Astrocyte (in vitro differentiated cells and primary cell): ENCODE results near the gene HIBADH. TPM values are rescaled to one million over a fixed set of nuclear protein-coding genes. Genes with fewer than 3 reads are reported as not detected.

Experiments
- DNase-seq: peaks from one replicate; pipeline ENCODE4 v3.0.0-alpha.2; 2010; ENCODE audit warnings: low read depth
- FAIRE-seq: peaks from 2 replicates; lab custom pipeline; 2011; peaks lifted over from hg19 to GRCh38; lab: Jason Lieb, UNC
- H2AFZ ChIP-seq: 2 replicates; pipeline ENCODE4 v1.6.0; 2012; ENCODE audit warnings: low read depth, low read length, inconsistent platforms
- H3K27ac ChIP-seq: 2 replicates; pipeline ENCODE4 v1.5.1; 2011; ENCODE audit warnings: low read depth, low read length, inconsistent platforms
- H3K27me3 ChIP-seq: 2 replicates; pipeline ENCODE4 v1.6.0; 2011; ENCODE audit warnings: low read length, inconsistent platforms; ENCODE audit not compliant: insufficient read depth
- H3K36me3 ChIP-seq: 2 replicates; pipeline ENCODE4 v1.5.1; 2011; ENCODE audit warnings: low read length, inconsistent platforms; ENCODE audit not compliant: insufficient read depth
- H3K4me1 ChIP-seq: 2 replicates; pipeline ENCODE4 v1.5.1; 2011; ENCODE audit warnings: low read length, inconsistent platforms; ENCODE audit not compliant: insufficient read depth
- H3K4me2 ChIP-seq: 2 replicates; pipeline ENCODE4 v1.6.0; 2012; ENCODE audit warnings: low read length, inconsistent platforms
- H3K4me3 ChIP-seq: 2 replicates; pipeline ENCODE4 v1.5.1; 2011; ENCODE audit warnings: low read depth, mild to moderate bottlenecking, low read length, inconsistent platforms; ENCODE audit not compliant: insufficient read depth
- H3K79me2 ChIP-seq: 2 replicates; pipeline ENCODE4 v1.6.0; 2012; ENCODE audit warnings: mild to moderate bottlenecking, low read length, inconsistent platforms; ENCODE audit not compliant: insufficient read depth
- H3K9ac ChIP-seq: 2 replicates; pipeline ENCODE4 v1.6.0; 2012; ENCODE audit warnings: mild to moderate bottlenecking, low read length, inconsistent platforms
- H3K9me3 ChIP-seq: 2 replicates; pipeline ENCODE4 v1.5.1; 2012; ENCODE audit warnings: low read depth, mild to moderate bottlenecking, low read length, inconsistent platforms; ENCODE audit not compliant: insufficient read depth
- H4K20me1 ChIP-seq: 2 replicates; pipeline ENCODE4 v1.6.0; 2012; ENCODE audit warnings: low read length, inconsistent platforms; ENCODE audit not compliant: insufficient read depth
- H3K27ac Mint-ChIP-seq: one replicate; pipeline ENCODE4 v1.8.0; 2021; ENCODE audit warnings: mild to moderate bottlenecking, mixed read lengths; ENCODE audit not compliant: unreplicated experiment
- H3K27me3 Mint-ChIP-seq: one replicate; pipeline ENCODE4 v1.8.0; 2021; ENCODE audit warnings: low read depth, mixed read lengths; ENCODE audit not compliant: unreplicated experiment
- H3K36me3 Mint-ChIP-seq: one replicate; pipeline ENCODE4 v1.8.0; 2021; ENCODE audit warnings: low read depth, mixed read lengths; ENCODE audit not compliant: unreplicated experiment
- H3K4me1 Mint-ChIP-seq: one replicate; pipeline ENCODE4 v1.8.0; 2021; ENCODE audit warnings: low read depth, mixed read lengths; ENCODE audit not compliant: unreplicated experiment
- H3K4me3 Mint-ChIP-seq: one replicate; pipeline ENCODE4 v1.8.0; 2021; ENCODE audit warnings: mild to moderate bottlenecking, moderate library complexity, mixed read lengths; ENCODE audit not compliant: unreplicated experiment
- H3K9me3 Mint-ChIP-seq: one replicate; pipeline ENCODE4 v1.8.0; 2021; ENCODE audit warnings: mild to moderate bottlenecking, mixed read lengths; ENCODE audit not compliant: unreplicated experiment
- EZH2 ChIP-seq: IDR thresholded peaks from 2 replicates; pipeline ENCODE4 v1.6.1; 2012; ENCODE audit warnings: mild to moderate bottlenecking, low read length, inconsistent platforms; ENCODE audit not compliant: insufficient read depth
- total RNA-seq: library from RNA; stranded (reverse); gene quantifications from 2 replicates; pipeline ENCODE4 v1.2.1, GENCODE V29; 2021
- TF ChIP-seq, protein P1 (sequence below): IDR thresholded peaks from 2 replicates; pipeline ENCODE4 v1.5.1; 2011; ENCODE audit warnings: low read depth, mild to moderate bottlenecking, inconsistent platforms, low read length, moderate library complexity; ENCODE audit not compliant: insufficient read depth

HIBADH gene
- total RNA-seq, 1 donor from 2014 or later = 21.9 TPM

DNA sequence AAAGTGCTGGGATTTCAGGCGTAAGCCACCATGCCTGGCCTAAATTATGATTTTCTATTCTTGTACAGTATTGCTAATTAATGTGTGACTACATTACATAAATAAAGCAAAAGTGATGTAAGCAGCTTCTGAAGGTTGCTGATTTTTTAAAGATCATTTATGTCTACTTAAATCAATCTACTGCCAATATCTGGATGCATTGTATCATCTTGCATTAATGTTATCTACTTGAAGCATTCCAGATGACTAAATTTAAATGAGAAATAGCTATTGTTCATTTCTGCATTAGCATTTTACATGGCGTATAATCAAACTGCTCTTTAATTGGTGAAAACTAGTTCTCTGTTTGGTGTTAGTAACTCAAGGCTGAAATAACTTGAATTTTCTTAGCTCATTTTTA is 37.1 kb upstream of the HIBADH start:
- Mint-ChIP-seq H3K4me1 (peaks cover 2% of the 10 kb centered on the region), H3K36me3 (no peaks in the 10 kb centered on the region), H3K27ac (no peak overlapping the region), H3K27me3 (no peaks in the 10 kb centered on the region), H3K9me3 (no peaks in the 10 kb centered on the region), H3K4me3 (no peak overlapping the region)
- Histone ChIP-seq H3K36me3 (no peaks in the 10 kb centered on the region), H3K9ac (no peak overlapping the region), H3K27ac (no peak overlapping the region), H4K20me1 (no peaks in the 10 kb centered on the region), H2AFZ (no peak overlapping the region), H3K79me2 (no peaks in the 10 kb centered on the region), H3K9me3 (no peaks in the 10 kb centered on the region), H3K4me3 (no peak overlapping the region), H3K4me2 (no peak overlapping the region), H3K27me3 (no peaks in the 10 kb centered on the region), H3K4me1 (no peaks in the 10 kb centered on the region)
- FAIRE-seq = no peak
- no peak for DNase-seq
- TF ChIP-seq EZH2 = no peak
- TF ChIP-seq, protein P1, sequence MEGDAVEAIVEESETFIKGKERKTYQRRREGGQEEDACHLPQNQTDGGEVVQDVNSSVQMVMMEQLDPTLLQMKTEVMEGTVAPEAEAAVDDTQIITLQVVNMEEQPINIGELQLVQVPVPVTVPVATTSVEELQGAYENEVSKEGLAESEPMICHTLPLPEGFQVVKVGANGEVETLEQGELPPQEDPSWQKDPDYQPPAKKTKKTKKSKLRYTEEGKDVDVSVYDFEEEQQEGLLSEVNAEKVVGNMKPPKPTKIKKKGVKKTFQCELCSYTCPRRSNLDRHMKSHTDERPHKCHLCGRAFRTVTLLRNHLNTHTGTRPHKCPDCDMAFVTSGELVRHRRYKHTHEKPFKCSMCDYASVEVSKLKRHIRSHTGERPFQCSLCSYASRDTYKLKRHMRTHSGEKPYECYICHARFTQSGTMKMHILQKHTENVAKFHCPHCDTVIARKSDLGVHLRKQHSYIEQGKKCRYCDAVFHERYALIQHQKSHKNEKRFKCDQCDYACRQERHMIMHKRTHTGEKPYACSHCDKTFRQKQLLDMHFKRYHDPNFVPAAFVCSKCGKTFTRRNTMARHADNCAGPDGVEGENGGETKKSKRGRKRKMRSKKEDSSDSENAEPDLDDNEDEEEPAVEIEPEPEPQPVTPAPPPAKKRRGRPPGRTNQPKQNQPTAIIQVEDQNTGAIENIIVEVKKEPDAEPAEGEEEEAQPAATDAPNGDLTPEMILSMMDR = no peak

DNA sequence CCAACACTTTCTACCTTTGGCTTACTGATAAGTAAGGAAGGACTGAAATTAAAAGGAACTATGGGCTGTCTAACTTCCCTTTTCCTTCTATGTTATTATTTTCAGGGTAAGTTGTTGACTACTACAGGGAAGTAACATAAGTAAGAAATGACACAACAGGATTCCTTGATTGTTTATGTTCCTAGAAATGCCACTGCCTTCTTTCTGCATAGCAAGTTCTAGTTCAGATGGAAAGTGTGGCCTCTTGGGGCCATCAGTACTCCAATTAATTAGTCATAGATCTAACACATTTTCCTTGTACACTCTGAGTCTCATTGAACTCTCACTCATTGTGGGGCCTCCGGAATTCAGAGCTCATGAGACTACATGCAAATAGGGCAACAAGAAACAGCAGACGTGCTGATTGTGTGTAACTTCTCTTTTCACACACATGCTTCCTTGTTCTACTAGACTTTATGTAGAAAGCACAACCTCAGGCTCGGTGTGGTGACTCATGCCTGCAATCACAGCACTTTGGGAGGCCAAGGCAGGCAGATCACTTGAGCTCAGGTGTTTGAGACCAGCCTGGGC is 35.3 kb upstream of the HIBADH start:
- H3K4me3 ChIP-seq = no peak overlapping the region
- H2AFZ ChIP-seq = no peak overlapping the region
- no peaks in the 10 kb centered on the region for H3K79me2 ChIP-seq
- no peaks in the 10 kb centered on the region for H4K20me1 ChIP-seq
- no peak overlapping the region for H3K4me2 ChIP-seq
- H3K36me3 ChIP-seq = no peaks in the 10 kb centered on the region
- H3K27me3 ChIP-seq = no peaks in the 10 kb centered on the region
- no peak overlapping the region for H3K9ac ChIP-seq
- DNase-seq (no peak), FAIRE-seq (no peak)
- Mint-ChIP-seq H3K27me3 (no peaks in the 10 kb centered on the region), H3K36me3 (no peaks in the 10 kb centered on the region), H3K9me3 (no peaks in the 10 kb centered on the region), H3K4me3 (no peak overlapping the region), H3K4me1 (peaks cover 2% of the 10 kb centered on the region), H3K27ac (no peak overlapping the region)
- H3K4me1 ChIP-seq = no peaks in the 10 kb centered on the region
- H3K27ac ChIP-seq = no peak overlapping the region
- no peaks in the 10 kb centered on the region for H3K9me3 ChIP-seq
- TF ChIP-seq EZH2 = no peak
- TF ChIP-seq, protein P1 = no peak

DNA sequence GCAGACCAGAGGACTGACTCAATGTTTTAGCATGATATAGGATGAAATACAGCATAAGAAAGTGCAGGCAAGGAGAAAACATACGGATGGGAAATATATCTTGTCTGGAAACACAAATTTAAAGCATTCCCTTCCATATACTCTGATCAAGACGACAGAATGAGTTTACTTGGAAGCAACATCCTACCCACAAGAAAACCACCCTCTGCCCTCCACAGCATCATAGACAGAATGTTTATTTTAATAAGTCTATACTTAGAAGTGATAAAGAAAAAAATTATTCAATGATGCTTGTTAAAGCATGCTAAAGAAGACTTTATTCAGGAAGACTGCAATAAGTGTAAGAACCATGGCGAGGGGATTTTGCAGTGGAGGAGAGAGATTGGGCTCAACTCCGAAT is 32.4 kb upstream of the HIBADH start:
- H3K9ac ChIP-seq = no peak overlapping the region
- no peaks in the 10 kb centered on the region for H3K9me3 Mint-ChIP-seq
- no peak overlapping the region for H3K4me2 ChIP-seq
- no peaks in the 10 kb centered on the region for H4K20me1 ChIP-seq
- H3K79me2 ChIP-seq = no peaks in the 10 kb centered on the region
- H3K27me3 ChIP-seq = no peaks in the 10 kb centered on the region
- no peak overlapping the region for H2AFZ ChIP-seq
- H3K9me3 ChIP-seq = no peaks in the 10 kb centered on the region
- no peaks in the 10 kb centered on the region for H3K4me1 ChIP-seq
- no peak overlapping the region for H3K27ac Mint-ChIP-seq
- H3K4me1 Mint-ChIP-seq = peaks cover 2% of the 10 kb centered on the region
- FAIRE-seq = no peak
- H3K4me3 Mint-ChIP-seq = no peak overlapping the region
- peaks cover 2% of the 10 kb centered on the region for H3K27me3 Mint-ChIP-seq
- H3K27ac ChIP-seq = no peak overlapping the region
- no peak overlapping the region for H3K4me3 ChIP-seq
- no peaks in the 10 kb centered on the region for H3K36me3 Mint-ChIP-seq
- TF ChIP-seq, protein P1 = no peak
- no peak for TF ChIP-seq EZH2
- no peaks in the 10 kb centered on the region for H3K36me3 ChIP-seq
- no peak for DNase-seq
